ENCODE results near the gene KAT8. TPM values are rescaled to one million over a fixed set of nuclear protein-coding genes. Genes with fewer than 3 reads are reported as not detected.

Gene KAT8
- total RNA-seq, 2 donors from 2014 or later = 51.0 to 55.8 TPM

DNA sequence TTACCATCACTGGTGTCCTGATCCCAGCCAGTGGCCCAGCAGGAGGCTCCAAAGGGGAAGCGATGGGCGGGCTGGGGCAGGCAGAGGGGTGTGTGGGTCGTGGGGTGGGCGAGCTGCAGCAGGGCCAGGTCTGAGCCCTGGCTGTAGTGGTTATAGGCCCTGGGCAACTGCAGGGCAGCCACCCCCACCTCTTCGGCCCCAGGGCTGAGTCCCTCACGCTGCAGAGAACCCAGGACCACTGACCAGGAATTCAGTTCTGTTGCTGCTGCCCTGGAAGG is 30.9 kb upstream of the KAT8 start:
- Histone ChIP-seq H3K27me3 (ENCODE audit: control insufficient read depth, insufficient read depth, low read length, poor library complexity, severe bottlenecking) (no peaks in the 10 kb centered on the region), H3K9me3 (ENCODE audit: control insufficient read depth, low read length) (no peaks in the 10 kb centered on the region), H3K4me3 (ENCODE audit: low read length) (no peak overlapping the region), H3K27ac (ENCODE audit: low read depth, low read length) (no peak overlapping the region), H3K4me1 (ENCODE audit: control insufficient read depth, insufficient read depth, low read length) (no peaks in the 10 kb centered on the region), H3K36me3 (ENCODE audit: control insufficient read depth, insufficient read depth, low read length) (peaks cover 23% of the 10 kb centered on the region), H3K9ac (ENCODE audit: extremely low read depth, low read length, poor library complexity, severe bottlenecking) (no peak overlapping the region)
- Mint-ChIP-seq H3K27ac (no peak overlapping the region), H3K4me1 (no peaks in the 10 kb centered on the region), H3K9me3 (no peaks in the 10 kb centered on the region), H3K36me3 (ENCODE audit: low read depth) (peaks cover 22% of the 10 kb centered on the region), H3K27me3 (ENCODE audit: insufficient read depth) (no peaks in the 10 kb centered on the region), H3K4me3 (no peak overlapping the region)
- DNase-seq = no peak
- TF ChIP-seq, protein P1, sequence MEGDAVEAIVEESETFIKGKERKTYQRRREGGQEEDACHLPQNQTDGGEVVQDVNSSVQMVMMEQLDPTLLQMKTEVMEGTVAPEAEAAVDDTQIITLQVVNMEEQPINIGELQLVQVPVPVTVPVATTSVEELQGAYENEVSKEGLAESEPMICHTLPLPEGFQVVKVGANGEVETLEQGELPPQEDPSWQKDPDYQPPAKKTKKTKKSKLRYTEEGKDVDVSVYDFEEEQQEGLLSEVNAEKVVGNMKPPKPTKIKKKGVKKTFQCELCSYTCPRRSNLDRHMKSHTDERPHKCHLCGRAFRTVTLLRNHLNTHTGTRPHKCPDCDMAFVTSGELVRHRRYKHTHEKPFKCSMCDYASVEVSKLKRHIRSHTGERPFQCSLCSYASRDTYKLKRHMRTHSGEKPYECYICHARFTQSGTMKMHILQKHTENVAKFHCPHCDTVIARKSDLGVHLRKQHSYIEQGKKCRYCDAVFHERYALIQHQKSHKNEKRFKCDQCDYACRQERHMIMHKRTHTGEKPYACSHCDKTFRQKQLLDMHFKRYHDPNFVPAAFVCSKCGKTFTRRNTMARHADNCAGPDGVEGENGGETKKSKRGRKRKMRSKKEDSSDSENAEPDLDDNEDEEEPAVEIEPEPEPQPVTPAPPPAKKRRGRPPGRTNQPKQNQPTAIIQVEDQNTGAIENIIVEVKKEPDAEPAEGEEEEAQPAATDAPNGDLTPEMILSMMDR (conservative IDR thresholded peaks at IDR 0.05) = no peak
- 87 to 93% methylated on average over 3 to 6 of the region's 6 CpGs for WGBS, 2 experiments (ENCODE audit: insufficient coverage in 1 of 2, insufficient read length in 1 of 2)

GRCh38 chr16:31087481-31087880 is 30.0 kb upstream of the KAT8 start:
- no peaks in the 10 kb centered on the region for H3K27me3 Mint-ChIP-seq (ENCODE audit: insufficient read depth)
- H3K27me3 ChIP-seq (ENCODE audit: control insufficient read depth, insufficient read depth, low read length, poor library complexity, severe bottlenecking) = no peaks in the 10 kb centered on the region
- H3K9me3 ChIP-seq (ENCODE audit: control insufficient read depth, low read length) = no peaks in the 10 kb centered on the region
- H3K4me1 ChIP-seq (ENCODE audit: control insufficient read depth, insufficient read depth, low read length) = no peaks in the 10 kb centered on the region
- H3K36me3 ChIP-seq (ENCODE audit: control insufficient read depth, insufficient read depth, low read length) = peaks cover 23% of the 10 kb centered on the region
- TF ChIP-seq, protein P1 (conservative IDR thresholded peaks at IDR 0.05) = no peak
- no peak overlapping the region for H3K9ac ChIP-seq (ENCODE audit: extremely low read depth, low read length, poor library complexity, severe bottlenecking)
- H3K4me3 Mint-ChIP-seq = no peak overlapping the region
- no peak overlapping the region for H3K27ac Mint-ChIP-seq
- H3K36me3 Mint-ChIP-seq (ENCODE audit: low read depth) = peaks cover 18% of the 10 kb centered on the region
- H3K4me3 ChIP-seq (ENCODE audit: low read length) = no peak overlapping the region
- H3K27ac ChIP-seq (ENCODE audit: low read depth, low read length) = no peak overlapping the region
- H3K9me3 Mint-ChIP-seq = no peaks in the 10 kb centered on the region
- DNase-seq = no peak
- H3K4me1 Mint-ChIP-seq = no peaks in the 10 kb centered on the region
- WGBS, 2 experiments (ENCODE audit: insufficient coverage in 1 of 2, insufficient read length in 1 of 2) = 95 to 100% methylated on average over 1 to 8 of the region's 8 CpGs

DNA sequence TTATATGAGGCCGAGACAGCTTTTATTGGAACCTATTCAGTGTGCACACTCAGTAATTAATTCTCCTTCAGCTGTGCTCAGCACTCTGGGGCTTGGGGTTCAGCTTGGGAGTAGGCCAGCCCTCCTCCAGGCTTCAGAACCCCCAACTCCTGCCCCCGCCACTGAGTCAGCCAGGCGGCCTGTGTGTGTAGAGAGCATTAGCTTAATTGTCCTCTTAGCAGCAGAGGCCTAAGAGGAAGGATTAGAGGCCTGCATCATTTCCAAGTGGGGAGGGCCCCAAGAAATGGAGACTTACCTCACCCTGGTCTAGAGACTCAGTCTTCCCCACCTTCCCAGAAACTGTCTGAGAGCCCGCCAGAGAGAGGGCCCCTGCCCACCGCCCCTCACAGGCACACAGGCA is 29.5 kb upstream of the KAT8 start:
- Histone ChIP-seq H3K27me3 (ENCODE audit: control insufficient read depth, insufficient read depth, low read length, poor library complexity, severe bottlenecking) (no peaks in the 10 kb centered on the region), H3K9ac (ENCODE audit: extremely low read depth, low read length, poor library complexity, severe bottlenecking) (no peak overlapping the region), H3K4me1 (ENCODE audit: control insufficient read depth, insufficient read depth, low read length) (no peaks in the 10 kb centered on the region), H3K9me3 (ENCODE audit: control insufficient read depth, low read length) (no peaks in the 10 kb centered on the region), H3K4me3 (ENCODE audit: low read length) (no peak overlapping the region), H3K27ac (ENCODE audit: low read depth, low read length) (no peak overlapping the region), H3K36me3 (ENCODE audit: control insufficient read depth, insufficient read depth, low read length) (peaks cover 23% of the 10 kb centered on the region)
- Mint-ChIP-seq H3K27ac (no peak overlapping the region), H3K4me3 (no peak overlapping the region), H3K4me1 (no peaks in the 10 kb centered on the region), H3K36me3 (ENCODE audit: low read depth) (peaks cover 18% of the 10 kb centered on the region), H3K27me3 (ENCODE audit: insufficient read depth) (no peaks in the 10 kb centered on the region), H3K9me3 (no peaks in the 10 kb centered on the region)
- WGBS, 2 experiments (ENCODE audit: insufficient coverage in 1 of 2, insufficient read length in 1 of 2) = 89% methylated on average over 5 of the region's 5 CpGs; no CpG with 5 or more reads in 1 of the 2 experiments
- TF ChIP-seq, protein P1 (conservative IDR thresholded peaks at IDR 0.05) = no peak
- DNase-seq = peak; percentile 21

Measured in endodermal cell (in vitro differentiated cells).